H1 (cell line): ENCODE results near the gene COPA. TPM values are rescaled to one million over a fixed set of nuclear protein-coding genes. Genes with fewer than 3 reads are reported as not detected.
A peak's percentile ranks its signal among the peaks of the same experiment; 100 is the strongest.

Experiments
- CTCF ChIA-PET: fragments of 300-600 bp; sonication (Branson Sonifier 250); formaldehyde crosslinking; loops from one replicate; lab custom pipeline; 2021; ENCODE audit not compliant: partially characterized antibody; lab: Charles Lee
- POLR2A ChIA-PET: fragments of 300-600 bp; sonication (Branson Sonifier 250); formaldehyde crosslinking; loops from one replicate; lab custom pipeline; 2021; ENCODE audit warnings: inconsistent platforms; ENCODE audit not compliant: partially characterized antibody; lab: Charles Lee
- DNase-seq, 2 experiments: peaks; one replicate each; pipeline versions ENCODE4 v3.0.0 to v3.0.0-alpha.2; 2010 to 2022; ENCODE audit warnings: low spot score in 2 of 2, low read depth in 1 of 2, mixed read lengths in 1 of 2
- FAIRE-seq: peaks from 2 replicates; lab custom pipeline; 2011; peaks lifted over from hg19 to GRCh38; lab: Jason Lieb, UNC
- H2AFZ ChIP-seq: 2 replicates; pipeline ENCODE4 v1.8.1; 2012; ENCODE audit warnings: low read length, inconsistent platforms
- H2AK5ac ChIP-seq: 2 replicates; pipeline ENCODE4 v1.6.1; 2013; ENCODE audit warnings: low read depth, low read length
- H2BK120ac ChIP-seq: replicated peaks from 2 replicates; pipeline ENCODE3; 2013; ENCODE audit warnings: low read depth, low read length, inconsistent platforms
- H2BK12ac ChIP-seq: 2 replicates; pipeline ENCODE4 v1.6.1; 2013; ENCODE audit warnings: low read depth, low read length
- H2BK15ac ChIP-seq: 2 replicates; pipeline ENCODE4 v1.6.1; 2013; ENCODE audit warnings: low read length
- H2BK20ac ChIP-seq: 2 replicates; pipeline ENCODE4 v1.6.1; 2013; ENCODE audit warnings: low read length
- H2BK5ac ChIP-seq: 2 replicates; pipeline ENCODE4 v1.6.1; 2013; ENCODE audit warnings: low read depth, low read length
- H3K14ac ChIP-seq: 2 replicates; pipeline ENCODE4 v1.6.1; 2013; ENCODE audit warnings: inconsistent platforms; ENCODE audit not compliant: insufficient read length
- H3K18ac ChIP-seq: 2 replicates; pipeline ENCODE4 v1.6.1; 2013; ENCODE audit warnings: low read length; ENCODE audit errors: extremely low read depth
- H3K23ac ChIP-seq: 2 replicates; pipeline ENCODE4 v1.6.1; 2013; ENCODE audit warnings: inconsistent platforms; ENCODE audit not compliant: insufficient read length
- H3K23me2 ChIP-seq: 2 replicates; pipeline ENCODE4 v1.6.1; 2013; ENCODE audit warnings: low read depth, low read length
- H3K27ac ChIP-seq: 2 replicates; pipeline ENCODE4 v1.6.1; 2011; ENCODE audit warnings: low read depth, low read length, inconsistent platforms
- H3K27me3 ChIP-seq, 4 experiments: replicated peaks in 1 of 4; 1 replicate in 1 of 4; 2 replicates in 3 of 4; pipeline versions ENCODE4 v1.6.1 to v1.8.1; 2011 to 2013; ENCODE audit warnings: low read length in 3 of 4, mild to moderate bottlenecking in 3 of 4, inconsistent platforms in 2 of 4, mixed read lengths in 2 of 4, moderate library complexity in 1 of 4; ENCODE audit not compliant: control insufficient read depth in 3 of 4, insufficient read depth in 3 of 4; ENCODE audit errors: extremely low read depth in 1 of 4
- H3K36me3 ChIP-seq, 4 experiments: 2 replicates each; pipeline versions ENCODE4 v1.6.1 to v1.8.1; 2011 to 2013; ENCODE audit warnings: mild to moderate bottlenecking in 4 of 4, low read length in 3 of 4, moderate library complexity in 2 of 4, control low read depth in 1 of 4, inconsistent platforms in 1 of 4; ENCODE audit not compliant: insufficient read depth in 4 of 4, control insufficient read depth in 2 of 4
- H3K4ac ChIP-seq: replicated peaks from 2 replicates; pipeline ENCODE3; 2013; ENCODE audit warnings: low read length, low read depth, mixed read lengths, inconsistent platforms; ENCODE audit not compliant: insufficient read length
- H3K4me1 ChIP-seq, 4 experiments: replicated peaks in 1 of 4; 1 replicate in 1 of 4; 2 replicates in 3 of 4; pipeline versions ENCODE4 v1.6.1 to v1.8.1; 2011 to 2013; ENCODE audit warnings: low read length in 3 of 4, inconsistent platforms in 2 of 4, mixed read lengths in 1 of 4; ENCODE audit not compliant: insufficient read depth in 4 of 4, control insufficient read depth in 3 of 4
- H3K4me2 ChIP-seq, 2 experiments: 2 replicates each; pipeline versions ENCODE4 v1.6.1 to v1.8.1; 2011 to 2013; ENCODE audit warnings: low read depth in 2 of 2, low read length in 2 of 2, control low read depth in 1 of 2, inconsistent platforms in 1 of 2, mild to moderate bottlenecking in 1 of 2; ENCODE audit not compliant: insufficient read depth in 1 of 2
- H3K4me3 ChIP-seq, 4 experiments: fragments of 200-600, 300-600 bp in 1 of 4; sonication (generic), shearing (Covaris generic), sonication (Bioruptor Twin) in 1 of 4; 2 replicates each; pipeline versions ENCODE4 v1.5.1 to v1.8.1; 2011 to 2016; ENCODE audit warnings: low read length in 4 of 4, low read depth in 3 of 4, control low read depth in 2 of 4, inconsistent platforms in 2 of 4, mild to moderate bottlenecking in 2 of 4, mixed read lengths in 1 of 4, moderate library complexity in 1 of 4; ENCODE audit not compliant: insufficient read depth in 2 of 4; ENCODE audit errors: extremely low read depth in 1 of 4
- H3K56ac ChIP-seq: replicated peaks from 2 replicates; pipeline ENCODE3; 2013; ENCODE audit warnings: low read depth, mild to moderate bottlenecking, mixed read lengths, low read length, inconsistent platforms; ENCODE audit not compliant: insufficient read length
- H3K79me1 ChIP-seq: 2 replicates; pipeline ENCODE4 v1.6.1; 2013; ENCODE audit warnings: low read depth, low read length, control low read depth
- H3K79me2 ChIP-seq, 2 experiments: 2 replicates each; pipeline versions ENCODE4 v1.6.1 to v1.8.1; 2012 to 2013; ENCODE audit warnings: low read length in 2 of 2, mild to moderate bottlenecking in 2 of 2, inconsistent platforms in 1 of 2; ENCODE audit not compliant: insufficient read depth in 2 of 2, control insufficient read depth in 1 of 2
- H3K9ac ChIP-seq, 4 experiments: replicated peaks in 1 of 4; 1 replicate in 1 of 4; 2 replicates in 3 of 4; pipeline versions ENCODE4 v1.6.1 to v1.8.1; 2011 to 2013; ENCODE audit warnings: low read depth in 3 of 4, low read length in 3 of 4, control low read depth in 2 of 4, mild to moderate bottlenecking in 2 of 4, moderate library complexity in 2 of 4, inconsistent platforms in 1 of 4; ENCODE audit errors: extremely low read depth in 1 of 4
- H3K9me3 ChIP-seq, 2 experiments: 2 replicates each; pipeline versions ENCODE4 v1.6.1 to v1.8.1; 2012 to 2013; ENCODE audit warnings: mild to moderate bottlenecking in 2 of 2, moderate library complexity in 2 of 2, control low read depth in 1 of 2, inconsistent platforms in 1 of 2, low read depth in 1 of 2, low read length in 1 of 2, mixed read lengths in 1 of 2; ENCODE audit not compliant: insufficient read depth in 2 of 2
- H4K20me1 ChIP-seq, 2 experiments: replicated peaks in 1 of 2; 2 replicates each; pipeline versions ENCODE3 to v1.8.1; 2011 to 2013; ENCODE audit warnings: inconsistent platforms in 2 of 2, low read length in 2 of 2, mild to moderate bottlenecking in 1 of 2; ENCODE audit not compliant: insufficient read depth in 2 of 2, control insufficient read depth in 1 of 2
- H4K5ac ChIP-seq: 2 replicates; pipeline ENCODE4 v1.6.1; 2013; ENCODE audit warnings: low read length, low read depth, mixed read lengths, inconsistent platforms; ENCODE audit not compliant: insufficient read length
- H4K8ac ChIP-seq: 2 replicates; pipeline ENCODE4 v1.8.0; 2013; ENCODE audit warnings: mild to moderate bottlenecking, moderate library complexity, low read length, inconsistent platforms; ENCODE audit not compliant: insufficient read depth; ENCODE audit errors: extremely low read depth
- H4K91ac ChIP-seq: replicated peaks from 2 replicates; pipeline ENCODE3; 2013; ENCODE audit warnings: low read length, mixed read lengths, inconsistent platforms; ENCODE audit not compliant: insufficient read length
- CHD2 ChIP-seq: IDR thresholded peaks from 2 replicates; pipeline ENCODE4 v1.6.1; 2012; ENCODE audit warnings: low read length, improper control_type of control experiment
- CTCF ChIP-seq, 3 experiments: IDR thresholded peaks; 1 replicate in 2 of 3; 2 replicates in 1 of 3; pipeline versions ENCODE4 v1.5.1 to v1.6.1; 2011; ENCODE audit warnings: low read length in 3 of 3, mild to moderate bottlenecking in 3 of 3, inconsistent platforms in 2 of 3, low read depth in 1 of 3, moderate library complexity in 1 of 3; ENCODE audit not compliant: insufficient read depth in 1 of 3; ENCODE audit errors: control extremely low read depth in 1 of 3
- RBBP5 ChIP-seq: IDR thresholded peaks from 2 replicates; pipeline ENCODE4 v1.7.1; 2012; ENCODE audit warnings: low read depth, mild to moderate bottlenecking, inconsistent platforms, low read length, moderate library complexity, borderline replicate concordance
- ZNF274 ChIP-seq: IDR thresholded peaks from 2 replicates; pipeline ENCODE4 v1.7.0; 2012; ENCODE audit warnings: low read length, borderline replicate concordance; ENCODE audit errors: extremely low read depth
- WGBS, 2 experiments: shearing (Covaris generic) in 1 of 2; methylation state at CpG; one replicate each; pipeline versions ENCODE4 v1.1.6 to v1.1.7; 2013 to 2015; ENCODE audit warnings: low lambda C conversion rate in 2 of 2, mixed read lengths in 2 of 2, inconsistent platforms in 1 of 2, low coverage in 1 of 2, missing lambda C conversion rate in 1 of 2; ENCODE audit not compliant: insufficient replicate concordance in 2 of 2, insufficient coverage in 1 of 2, insufficient read length in 1 of 2; ENCODE audit errors: extremely low coverage in 1 of 2, missing lambda C conversion rate in 1 of 2; 5-methylcytosine and 5-hydroxymethylcytosine counted together
- polyA plus RNA-seq, 7 experiments: library from polyadenylated mRNA; depleted of rRNA in 3 of 7; stranded (reverse) in 5 of 7; unstranded in 2 of 7; fragments of >200 nt in 5 of 7; fragments of 200-250 nt in 2 of 7; gene quantifications; 1 replicate in 5 of 7; 2 replicates in 1 of 7; 4 replicates in 1 of 7; pipeline versions ENCODE4 v1.2.1 to v1.2.3, GENCODE V29; 2011 to 2013; ENCODE audit warnings: missing spikeins in 2 of 7, mixed read lengths in 2 of 7
- total RNA-seq: library from RNA; stranded (reverse); fragmentation: NEBNext Ultra II Directional; extraction: Animal tissue kit (Norgen Biotek cat#: 25700); gene quantifications from 2 replicates; pipeline ENCODE4 v1.2.1, GENCODE V29; 2021

COPA gene
- total and polyA plus RNA-seq, 2 of the 8 experiments (the other 6 are each of a cell fraction or from before 2014, with no cell fraction given), result 78.2 to 115 TPM

GRCh38 chr1:160257411-160258015 is 85.5 kb downstream of the COPA start:
- H4K91ac ChIP-seq, result no peak overlapping the region
- H3K79me2 ChIP-seq, result peaks cover 5 to 79% of the 10 kb centered on the region in 2 experiments; a peak in 3 of 4 replicates

More at GRCh38 chr1:160257411-160258015, 85.5 kb downstream of the COPA start:
- no peaks in the 10 kb centered on the region for H4K20me1 ChIP-seq
- H3K27ac ChIP-seq, result no peak overlapping the region
- H2BK5ac ChIP-seq, result no peak overlapping the region
- no peak for DNase-seq
- no peak overlapping the region for H2BK20ac ChIP-seq
- no peak overlapping the region for H2BK120ac ChIP-seq
- no peak overlapping the region for H2AFZ ChIP-seq
- ChIA-PET POLR2A (interaction anchor here (0.6 to 1.7 kb wide), 8 partner anchors 13 to 106 kb away, joined by 3 to 8 read pairs (median 4); partner anchors contain the start of gene PEX19), CTCF (interaction anchor here (0.7 to 2.1 kb wide), 8 partner anchors 33 to 185 kb away, joined by 3 to 11 read pairs (median 3); no protein-coding TSS in a partner anchor)
- no peak overlapping the region for H4K5ac ChIP-seq
- H3K23ac ChIP-seq, result no peak overlapping the region
- H3K4me1 ChIP-seq, result peaks cover 2 to 13% (median 4%) of the 10 kb centered on the region in 4 experiments; a peak in 6 of 7 replicates
- no peak overlapping the region for H2BK15ac ChIP-seq
- FAIRE-seq, result no peak
- H3K18ac ChIP-seq, result no peak overlapping the region
- H3K79me1 ChIP-seq, result no peaks in the 10 kb centered on the region; the same call in 1 of the 2 replicates
- no peak overlapping the region for H3K4ac ChIP-seq
- TF ChIP-seq ZNF274 (no peak), RBBP5 (no peak), CHD2 (no peak), CTCF (IDR thresholded peaks at IDR 0.05; ENCODE audit: control extremely low read depth in 1 of 3, insufficient read depth in 1 of 3, low read depth in 1 of 3, low read length in 3 of 3) (no peak)
- no peak overlapping the region for H3K56ac ChIP-seq
- 0 out of 2 replicates have a peak, but pooled peaks cover 2% of the 10 kb centered on the region for H3K23me2 ChIP-seq
- H2BK12ac ChIP-seq, result no peak overlapping the region
- no peak overlapping the region; the same call in 1 of the 2 replicates for H2AK5ac ChIP-seq
- no peaks in the 10 kb centered on the region for H3K9me3 ChIP-seq
- no peak overlapping the region; a peak in 1 of 7 replicates for H3K9ac ChIP-seq
- H3K36me3 ChIP-seq, result peaks cover 0 to 4% (median 0%) of the 10 kb centered on the region in 4 experiments; a peak in 2 of 8 replicates
- no peak overlapping the region for H4K8ac ChIP-seq
- 87% methylated on average over 6 of the region's 6 CpGs; no CpG with 5 or more reads in 1 of the 2 experiments for WGBS, 2 experiments
- no peak overlapping the region for H3K4me3 ChIP-seq
- H3K27me3 ChIP-seq, result no peaks in the 10 kb centered on the region
- no peak overlapping the region for H3K14ac ChIP-seq
- peak overlapping the region in 1 of 2 experiments; percentile 49; a peak in 2 of 4 replicates for H3K4me2 ChIP-seq
